ENCODE results near the gene ABCB9.
A peak's percentile ranks its signal among the peaks of the same experiment; 100 is the strongest.
"Not testable (repeated sequence)": the region's sequence is repeated elsewhere in the genome, so short reads cannot be mapped to it uniquely, and the experiment has no call there.

The ABCB9 gene

GRCh38 chr12:122965851-122966742, at the start of gene ABCB9:
Gene ABCB9 (minus strand): TSS chr12:122966463. CDS start chr12:122960235, 6,228 bp downstream.
- peak; percentile 90 for DNase-seq (ENCODE audit: low spot score)

GRCh38 chr12:123014473-123014872, 48.2 kb upstream of the ABCB9 start:
- DNase-seq (ENCODE audit: low spot score): not testable (repeated sequence)

GRCh38 chr12:123013185-123014095, 47.2 kb upstream of the ABCB9 start:
- DNase-seq (ENCODE audit: low spot score): no peak

- no peak for DNase-seq (ENCODE audit: low spot score)
Measured at GRCh38 chr12:123011701-123012100, 45.4 kb upstream of the ABCB9 start.

GRCh38 chr12:123010681-123011080, 44.4 kb upstream of the ABCB9 start:
- DNase-seq (ENCODE audit: low spot score): no peak

GRCh38 chr12:123010110-123010509, 43.8 kb upstream of the ABCB9 start:
- no peak for DNase-seq (ENCODE audit: low spot score)

- no peak for DNase-seq (ENCODE audit: low spot score)
Measured at GRCh38 chr12:123006977-123007376, 40.7 kb upstream of the ABCB9 start.

GRCh38 chr12:123005081-123005626, 38.9 kb upstream of the ABCB9 start:
- DNase-seq (ENCODE audit: low spot score): no peak

GRCh38 chr12:123004287-123004686, 38.0 kb upstream of the ABCB9 start:
- no peak for DNase-seq (ENCODE audit: low spot score)

- DNase-seq (ENCODE audit: low spot score): no peak
Measured at GRCh38 chr12:123003257-123003656, 37.0 kb upstream of the ABCB9 start.

GRCh38 chr12:123001464-123001863, 35.2 kb upstream of the ABCB9 start:
- DNase-seq (ENCODE audit: low spot score): no peak

GRCh38 chr12:123000578-123000977, 34.3 kb upstream of the ABCB9 start:
- no peak for DNase-seq (ENCODE audit: low spot score)

- DNase-seq (ENCODE audit: low spot score): no peak
Measured at GRCh38 chr12:122999986-123000420, 33.7 kb upstream of the ABCB9 start.

- DNase-seq (ENCODE audit: low spot score): no peak
Measured at GRCh38 chr12:122999196-122999946, 33.1 kb upstream of the ABCB9 start.

- no peak for DNase-seq (ENCODE audit: low spot score)
Measured at GRCh38 chr12:122998316-122998715, 32.1 kb upstream of the ABCB9 start.

- no peak for DNase-seq (ENCODE audit: low spot score)
Measured at GRCh38 chr12:122997343-122998250, 31.3 kb upstream of the ABCB9 start.

GRCh38 chr12:122996621-122997342, 30.5 kb upstream of the ABCB9 start:
- DNase-seq (ENCODE audit: low spot score): no peak

GRCh38 chr12:122996188-122996601, 29.9 kb upstream of the ABCB9 start:
- DNase-seq (ENCODE audit: low spot score): no peak

GRCh38 chr12:122995503-122996187, 29.4 kb upstream of the ABCB9 start:
- peak; percentile 76 for DNase-seq (ENCODE audit: low spot score)
